GM19035 (cell line): ENCODE measurements around the gene JADE2.

Source experiments
- ATAC-seq: cut with Tn5 transposase; IDR thresholded peaks from one replicate; pipeline ENCODE4 v1.9.1; 2021; ENCODE audit not compliant: unreplicated experiment

Gene JADE2

DNA sequence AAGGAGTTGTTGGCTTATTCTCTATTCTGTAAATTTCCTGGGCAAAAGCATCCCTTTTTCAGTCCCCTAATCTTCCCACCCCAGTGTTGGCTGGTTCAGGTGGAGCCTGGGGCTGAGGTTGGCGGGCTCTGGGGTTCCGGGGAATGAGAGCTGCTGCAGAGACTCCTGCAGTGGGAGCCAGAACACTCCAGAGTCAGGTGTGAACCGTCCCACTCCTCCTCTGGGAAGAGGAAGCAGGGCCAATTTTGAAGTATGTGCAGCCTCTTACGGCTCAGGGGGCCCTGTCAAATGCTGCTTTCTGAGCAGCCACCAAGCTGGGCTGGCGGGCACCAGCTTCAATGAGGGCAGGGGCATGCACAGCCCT is 42.8 kb downstream of the JADE2 start:
- no peak for ATAC-seq

DNA sequence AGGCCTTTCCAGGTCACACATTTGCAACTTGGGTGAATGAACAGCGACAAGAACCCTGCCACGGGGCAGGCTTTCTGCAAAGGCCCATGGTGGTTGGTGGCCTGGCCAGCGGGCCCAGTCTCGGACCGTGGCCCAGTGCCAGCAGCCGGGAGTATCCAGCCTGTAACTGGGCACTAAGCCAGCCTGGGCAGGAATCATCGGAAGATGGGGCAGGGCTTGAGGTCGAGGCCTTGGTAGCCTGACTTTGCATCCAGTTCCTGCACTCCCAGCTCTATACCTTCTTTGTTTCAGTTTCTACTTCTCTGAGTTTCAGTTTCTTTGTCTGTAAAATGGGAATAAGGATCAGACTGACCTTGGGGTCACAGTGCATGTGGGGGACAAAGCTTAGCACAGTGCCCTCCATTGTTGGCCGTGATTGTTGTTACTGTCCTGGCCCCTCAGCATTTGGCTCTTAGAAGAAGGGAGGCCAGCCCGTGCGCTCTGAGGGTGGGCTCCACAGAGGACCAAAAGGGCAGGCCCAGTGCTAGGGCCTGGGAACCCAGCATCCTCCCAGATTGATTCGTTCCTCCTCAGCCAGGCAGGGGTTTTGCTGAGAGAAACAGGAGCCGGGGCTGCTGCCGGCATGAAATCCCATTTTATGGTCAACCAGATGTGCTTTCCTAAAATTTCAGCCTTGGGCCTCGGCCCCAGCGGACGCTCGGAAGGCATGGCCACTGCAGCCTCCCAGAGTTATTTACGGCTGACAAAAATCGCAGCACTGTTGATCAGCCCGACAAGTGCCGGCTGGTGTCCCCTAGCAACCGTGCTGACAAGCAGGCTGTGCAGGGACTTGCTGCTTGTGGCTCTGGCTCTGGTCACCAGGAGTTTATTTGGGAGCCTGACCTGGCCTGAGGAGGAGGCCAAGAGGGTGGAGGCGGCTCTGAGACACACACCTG is 43.6 kb downstream of the JADE2 start:
- no peak for ATAC-seq

DNA sequence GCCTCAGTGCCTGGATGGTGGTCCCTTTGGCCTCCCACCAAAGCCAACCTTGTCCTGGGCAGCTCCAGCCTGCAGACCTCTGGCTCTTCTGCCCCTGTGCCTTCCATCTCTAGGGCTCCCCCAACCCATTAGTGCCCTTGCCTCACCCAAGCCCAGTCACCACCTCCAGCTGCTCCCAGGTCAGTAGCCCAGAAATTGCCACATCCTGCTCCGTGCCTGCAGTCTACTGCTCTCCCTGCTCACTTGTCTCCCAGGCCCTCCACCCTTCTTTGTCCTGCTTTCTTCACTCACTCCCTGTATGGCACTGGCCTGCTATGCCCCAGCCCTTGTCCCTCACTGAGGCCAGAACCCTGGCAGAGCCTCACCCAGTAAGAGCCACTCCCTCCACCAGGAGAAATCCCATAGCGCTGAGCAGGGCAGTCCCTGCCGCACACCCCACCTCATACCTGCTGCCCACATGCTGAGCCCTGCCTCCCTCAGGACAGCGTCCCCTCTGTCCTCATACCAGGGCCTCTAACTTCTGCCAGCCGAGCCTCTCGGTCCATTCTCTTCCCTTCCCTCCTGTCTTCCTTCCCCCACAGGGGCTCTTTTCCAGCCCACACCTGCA is 44.4 kb downstream of the JADE2 start:
- ATAC-seq = no peak

DNA sequence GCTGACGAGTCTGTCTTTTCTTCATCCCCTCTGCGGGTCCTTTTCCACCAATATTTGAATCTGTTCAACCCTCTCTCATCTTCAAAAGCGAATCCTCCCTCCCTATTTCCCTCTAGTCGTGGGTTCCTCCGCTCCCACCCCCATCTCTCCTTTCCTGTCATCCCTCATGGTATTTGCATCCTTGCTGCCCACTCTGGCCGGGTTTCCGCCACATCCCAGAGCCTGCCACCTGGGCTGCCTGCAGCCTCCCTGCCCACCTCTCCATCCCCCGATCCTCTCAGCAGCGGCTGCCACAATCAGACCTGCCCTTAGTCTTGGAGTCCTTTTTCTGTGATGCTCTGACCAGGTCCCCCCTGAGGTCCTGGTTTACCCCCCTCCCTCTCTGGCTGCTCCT is 44.9 kb downstream of the JADE2 start:
- no peak for ATAC-seq

DNA sequence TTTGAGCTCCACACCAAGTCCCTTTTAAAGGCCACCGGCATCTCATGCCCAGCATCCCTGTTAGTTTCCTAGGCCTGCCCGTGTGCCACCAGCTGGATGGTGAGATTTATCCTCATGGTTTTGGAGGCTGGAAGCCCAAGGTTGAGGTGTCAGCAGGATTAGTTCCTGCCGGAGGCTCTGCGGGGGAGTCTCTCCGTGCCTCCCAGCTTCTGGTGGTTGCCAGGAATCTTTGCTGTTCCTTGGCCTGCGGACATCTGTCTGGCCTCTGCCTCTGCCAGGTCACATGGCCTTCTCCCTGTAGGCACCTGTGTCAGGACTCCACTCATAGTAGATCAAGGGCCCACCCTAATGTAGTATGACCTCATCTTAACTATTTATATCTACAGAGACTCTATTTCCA is 45.4 kb downstream of the JADE2 start:
- no peak for ATAC-seq

DNA sequence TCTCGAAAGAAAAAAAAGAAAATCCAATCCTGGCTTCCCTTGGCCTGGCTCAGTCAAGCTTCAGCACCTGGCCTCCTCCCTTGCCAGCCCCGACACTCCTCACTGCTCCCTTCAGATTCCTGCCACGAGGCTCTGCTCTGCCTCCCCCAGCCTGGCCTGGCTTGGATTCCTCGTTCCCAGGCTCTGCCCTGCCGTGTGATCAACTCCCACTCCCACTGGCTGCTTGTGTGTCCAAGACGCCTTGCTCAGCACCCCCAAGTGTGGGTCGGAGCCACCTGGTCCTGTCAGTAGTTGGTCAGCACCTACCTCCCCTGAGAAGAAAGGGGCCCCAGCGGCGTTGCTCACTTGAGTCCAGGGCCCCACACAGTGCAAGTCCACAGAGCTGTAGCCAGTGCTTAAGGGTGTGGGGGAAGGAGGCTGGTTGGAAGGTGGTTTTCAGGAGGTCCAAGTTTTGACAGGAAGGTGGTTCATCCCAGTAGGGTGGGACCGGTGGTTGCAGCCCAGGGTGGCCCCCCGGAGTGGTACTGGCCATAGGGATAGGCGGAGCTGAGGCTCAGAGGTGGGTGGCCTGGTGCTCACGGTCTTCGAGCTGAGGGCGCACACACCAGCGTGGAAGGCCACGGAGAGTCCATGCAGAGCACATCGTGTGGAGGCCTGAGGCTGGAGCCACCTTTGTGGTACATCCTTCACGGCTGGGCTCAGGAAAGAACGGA is 46.4 kb downstream of the JADE2 start:
- no peak for ATAC-seq

DNA sequence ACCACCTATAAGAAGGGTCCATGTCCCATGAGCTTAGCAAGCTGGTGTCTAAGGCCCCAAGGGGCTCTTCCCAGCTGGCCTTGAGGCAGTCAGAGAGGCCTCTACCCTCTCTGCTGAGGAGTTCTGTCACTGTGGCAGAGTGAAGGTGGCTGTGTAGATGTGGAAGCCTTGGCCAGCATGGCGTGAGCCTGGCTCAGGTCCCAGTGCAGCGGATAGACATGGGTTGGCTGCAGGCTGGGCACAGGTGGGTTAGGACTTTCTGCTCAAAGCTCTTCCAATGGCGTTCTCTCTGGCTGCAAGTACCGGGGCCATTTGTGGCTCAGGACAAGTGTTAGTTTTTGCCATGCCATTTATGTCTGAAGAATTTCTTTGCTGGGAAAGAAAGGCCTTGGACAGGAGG is 47.3 kb downstream of the JADE2 start:
- ATAC-seq = no peak

DNA sequence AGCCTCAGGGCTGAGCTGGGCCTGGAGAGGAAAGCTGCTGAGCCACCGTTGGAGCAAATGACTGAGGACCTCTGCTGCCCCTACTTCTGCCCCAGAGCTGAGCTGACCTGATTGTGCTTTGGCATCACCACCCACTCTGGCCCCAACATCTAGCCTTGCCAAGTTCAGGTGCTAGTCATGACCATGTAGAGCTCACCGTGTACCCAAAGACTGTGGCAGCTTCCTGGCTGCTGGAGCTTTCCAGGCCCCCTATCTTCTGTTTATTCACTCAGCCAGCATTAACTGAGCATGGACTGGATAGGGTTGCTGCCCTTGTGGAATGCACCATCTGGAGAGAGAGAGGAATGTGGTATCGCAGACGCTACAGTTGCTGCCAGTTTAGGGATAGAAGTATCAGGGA is 49.1 kb downstream of the JADE2 start:
- ATAC-seq = no peak

DNA sequence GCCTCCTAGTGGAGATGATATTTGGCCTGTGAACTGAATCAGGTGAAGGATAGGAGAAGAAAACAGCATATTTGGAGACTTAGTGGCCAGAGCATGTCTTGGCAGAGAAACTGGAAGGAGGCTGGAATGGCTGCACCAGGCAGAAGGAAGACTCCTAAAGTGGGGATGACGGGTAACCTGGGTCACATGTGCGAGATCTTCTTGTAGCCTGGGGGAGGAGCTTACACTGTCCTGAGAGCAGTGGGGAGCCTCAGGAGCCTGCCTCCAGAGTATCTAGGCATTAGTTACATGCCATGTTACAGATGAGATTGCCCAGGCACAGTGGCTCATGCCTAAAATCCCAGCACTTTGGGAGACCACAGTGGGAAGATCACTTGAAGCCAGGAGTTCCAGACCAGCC is 49.8 kb downstream of the JADE2 start:
- ATAC-seq = no peak

DNA sequence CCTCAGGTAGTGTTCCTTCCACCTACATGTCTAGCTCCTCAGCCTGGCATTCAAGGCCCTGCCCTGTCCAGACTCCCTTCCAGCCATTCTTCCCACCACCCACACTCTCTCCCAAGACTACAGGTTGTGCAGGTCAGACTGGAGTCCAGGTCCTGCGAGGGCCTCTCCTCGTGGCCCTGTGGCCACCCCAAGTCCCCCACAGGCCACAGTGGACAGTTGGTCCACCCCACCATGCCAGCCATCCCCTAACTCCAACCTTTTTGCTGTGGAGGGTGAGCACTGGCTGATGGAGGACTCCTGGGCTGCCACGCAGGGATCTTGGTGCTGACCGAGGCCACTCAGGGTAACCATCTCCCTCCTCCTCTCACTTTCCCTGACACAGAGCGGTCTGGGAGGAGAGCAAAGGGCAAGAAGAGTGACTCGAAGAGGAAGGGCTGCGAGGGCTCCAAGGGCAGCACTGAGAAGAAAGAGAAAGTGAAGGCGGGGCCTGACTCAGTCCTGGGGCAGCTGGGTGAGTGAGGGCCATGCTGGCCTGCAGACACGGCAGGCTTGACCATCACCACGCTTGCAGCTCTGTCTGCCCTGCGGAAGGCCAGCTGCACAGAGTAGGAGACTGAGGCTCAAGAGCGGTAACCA is 51.0 kb downstream of the JADE2 start:
- no peak for ATAC-seq

DNA sequence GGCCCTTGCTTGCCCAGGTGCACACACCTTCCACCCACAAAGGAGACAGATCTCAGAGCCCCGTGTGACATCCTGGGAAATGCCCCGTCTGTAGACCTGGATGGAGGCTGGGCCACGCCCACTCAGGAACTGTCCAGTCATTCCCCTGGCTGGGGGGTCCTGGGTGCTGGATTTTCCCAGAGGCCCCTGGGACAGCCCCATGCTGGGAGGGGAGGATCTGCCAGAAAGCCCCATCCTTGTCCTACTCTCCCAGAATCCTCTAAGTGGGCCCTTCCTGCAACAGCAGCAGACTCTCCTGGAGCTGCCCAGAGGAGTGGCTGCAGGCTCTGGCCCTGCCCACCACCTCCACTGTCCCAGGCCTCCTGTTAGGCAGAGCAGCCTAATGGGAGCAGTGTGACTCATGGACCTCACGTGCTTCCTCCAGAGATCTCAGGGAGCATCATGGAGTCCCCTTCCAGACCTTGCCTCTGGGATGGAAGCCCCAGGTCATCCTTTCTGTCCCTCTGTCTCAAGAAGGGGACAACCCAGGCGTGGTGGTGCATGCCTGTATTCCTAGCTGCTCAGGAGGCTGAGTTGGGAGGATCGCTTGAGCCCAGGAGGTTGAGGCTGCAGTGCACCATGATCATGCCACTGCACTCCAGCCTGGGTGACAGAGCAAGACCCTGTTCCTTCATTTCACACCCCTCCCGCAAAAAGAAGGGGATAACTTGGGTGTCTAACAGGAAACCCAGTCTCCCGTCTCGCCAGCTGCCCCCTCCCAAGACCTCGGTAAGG is 51.7 kb downstream of the JADE2 start:
- ATAC-seq = no peak

DNA sequence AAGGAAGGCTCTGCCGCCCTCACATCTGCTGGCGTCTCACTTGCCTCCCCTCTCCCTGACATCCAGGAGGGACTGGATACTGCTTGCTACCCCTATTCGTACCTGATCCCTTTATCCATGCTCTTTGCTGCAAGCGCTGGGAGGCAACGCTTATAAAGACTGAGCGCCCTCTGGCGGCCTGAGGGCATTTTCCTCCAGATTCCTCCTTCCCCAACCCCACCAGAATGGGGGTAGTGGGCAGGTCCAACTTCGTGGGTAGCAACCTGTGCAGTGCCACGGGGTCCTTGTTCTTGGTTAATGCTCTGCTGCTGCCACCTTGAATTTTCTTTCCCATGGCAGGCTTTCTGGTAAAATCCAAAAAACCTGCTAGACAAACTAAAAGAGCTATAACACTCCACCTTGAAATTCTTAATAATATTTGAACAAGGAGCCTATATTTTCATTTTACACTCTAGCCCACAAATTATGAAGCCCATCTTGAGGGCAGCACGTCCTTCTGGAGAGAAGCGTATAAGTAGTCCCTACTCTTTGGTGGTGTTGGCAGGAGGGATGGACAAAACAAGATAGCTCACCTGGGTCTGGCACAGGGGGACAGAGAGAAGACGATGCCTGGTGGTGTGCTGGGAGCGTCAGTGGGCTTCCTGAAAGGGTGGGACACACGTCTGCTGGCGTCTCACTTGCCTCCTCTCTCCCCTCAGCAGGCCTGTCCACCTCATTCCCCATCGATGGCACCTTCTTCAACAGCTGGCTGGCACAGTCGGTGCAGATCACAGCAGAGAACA is 52.5 kb downstream of the JADE2 start:
- no peak for ATAC-seq

DNA sequence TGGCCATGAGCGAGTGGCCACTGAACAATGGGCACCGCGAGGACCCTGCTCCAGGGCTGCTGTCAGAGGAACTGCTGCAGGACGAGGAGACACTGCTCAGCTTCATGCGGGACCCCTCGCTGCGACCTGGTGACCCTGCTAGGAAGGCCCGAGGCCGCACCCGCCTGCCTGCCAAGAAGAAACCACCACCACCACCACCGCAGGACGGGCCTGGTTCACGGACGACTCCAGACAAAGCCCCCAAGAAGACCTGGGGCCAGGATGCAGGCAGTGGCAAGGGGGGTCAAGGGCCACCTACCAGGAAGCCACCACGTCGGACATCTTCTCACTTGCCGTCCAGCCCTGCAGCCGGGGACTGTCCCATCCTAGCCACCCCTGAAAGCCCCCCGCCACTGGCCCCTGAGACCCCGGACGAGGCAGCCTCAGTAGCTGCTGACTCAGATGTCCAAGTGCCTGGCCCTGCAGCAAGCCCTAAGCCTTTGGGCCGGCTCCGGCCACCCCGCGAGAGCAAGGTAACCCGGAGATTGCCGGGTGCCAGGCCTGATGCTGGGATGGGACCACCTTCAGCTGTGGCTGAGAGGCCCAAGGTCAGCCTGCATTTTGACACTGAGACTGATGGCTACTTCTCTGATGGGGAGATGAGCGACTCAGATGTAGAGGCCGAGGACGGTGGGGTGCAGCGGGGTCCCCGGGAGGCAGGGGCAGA is 53.3 kb downstream of the JADE2 start:
- no peak for ATAC-seq

DNA sequence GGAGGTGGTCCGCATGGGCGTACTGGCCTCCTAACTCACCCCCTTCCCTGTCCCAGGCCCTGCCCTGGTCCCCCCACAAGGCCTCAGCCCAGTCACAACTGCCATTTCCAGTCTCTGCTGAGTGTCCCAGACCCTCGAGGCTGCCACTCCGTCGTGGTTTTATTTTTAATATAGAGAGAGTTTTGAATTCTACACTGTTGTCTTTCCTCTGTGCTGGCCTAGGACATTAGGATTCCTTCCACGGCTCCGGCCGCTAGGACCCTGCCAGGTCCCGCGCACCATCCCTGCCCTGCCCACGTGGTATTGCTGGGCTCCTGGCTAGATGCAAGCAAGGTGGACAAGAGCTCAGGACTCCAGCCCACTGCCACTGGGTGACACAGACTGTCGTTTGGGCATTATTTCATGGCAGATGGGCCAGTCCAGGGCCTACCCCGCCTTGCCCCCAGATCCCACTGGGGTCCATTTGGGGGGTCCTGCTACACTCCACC is 53.9 kb downstream of the JADE2 start:
- no peak for ATAC-seq

DNA sequence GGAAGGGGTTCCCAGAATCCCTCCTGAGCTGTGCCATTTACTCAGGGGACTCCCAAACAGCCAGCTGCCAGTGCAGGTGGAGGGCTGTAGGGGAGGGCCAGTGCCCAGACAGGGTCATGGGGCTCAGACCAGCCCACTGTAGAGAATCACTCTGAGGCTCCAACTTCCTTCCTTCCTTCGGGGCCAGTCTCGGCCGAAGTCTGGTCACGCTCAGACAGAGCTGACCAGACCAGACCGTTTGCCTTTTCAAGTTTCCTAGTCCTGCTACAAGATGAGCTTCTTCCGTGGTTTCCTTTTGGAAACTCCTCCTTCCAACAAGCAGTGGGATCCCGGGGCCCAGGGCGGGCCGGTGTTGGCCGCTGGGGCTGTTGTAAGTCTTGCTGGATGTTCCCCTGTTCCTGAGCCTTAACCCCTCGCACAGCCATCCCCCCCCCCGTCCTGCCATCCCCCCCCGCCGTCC is 54.6 kb downstream of the JADE2 start:
- no peak for ATAC-seq

DNA sequence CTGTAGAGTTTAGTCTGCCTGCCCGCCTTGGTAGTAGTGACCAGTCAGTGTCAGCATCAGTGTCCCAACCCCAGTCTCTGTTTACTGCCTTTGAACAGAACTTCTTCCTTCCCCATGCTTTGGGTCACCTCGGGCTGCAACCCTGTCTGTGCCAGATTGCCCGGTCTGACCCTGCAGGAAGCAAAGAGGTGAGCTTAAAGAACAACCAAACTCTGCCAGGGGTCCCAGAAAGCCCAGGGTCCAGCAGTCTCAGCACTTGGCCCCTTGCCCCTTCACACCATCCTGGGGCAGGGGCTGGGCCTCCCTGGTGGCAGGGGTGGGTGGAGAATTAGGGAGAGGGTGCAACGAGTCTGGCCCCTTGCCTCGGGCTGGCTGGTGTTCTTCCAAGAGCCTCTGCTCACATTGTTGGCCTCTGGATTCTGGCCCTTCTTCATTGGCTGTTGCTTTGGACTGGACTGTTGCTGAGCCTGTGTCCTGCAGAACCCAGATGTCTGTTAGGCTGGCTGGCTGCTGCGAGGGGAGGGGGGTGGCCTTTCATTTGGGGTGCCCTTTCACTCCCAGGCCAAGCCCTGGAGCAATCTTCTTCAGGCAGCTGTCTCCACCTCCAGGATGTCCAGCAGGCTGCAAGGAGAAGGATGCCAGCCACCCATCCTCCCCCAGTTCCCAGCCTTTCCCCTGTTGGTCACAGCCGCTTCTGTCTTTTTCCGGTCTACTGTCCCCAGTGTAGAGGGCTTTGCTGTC is 55.9 kb downstream of the JADE2 start:
- no peak for ATAC-seq

DNA sequence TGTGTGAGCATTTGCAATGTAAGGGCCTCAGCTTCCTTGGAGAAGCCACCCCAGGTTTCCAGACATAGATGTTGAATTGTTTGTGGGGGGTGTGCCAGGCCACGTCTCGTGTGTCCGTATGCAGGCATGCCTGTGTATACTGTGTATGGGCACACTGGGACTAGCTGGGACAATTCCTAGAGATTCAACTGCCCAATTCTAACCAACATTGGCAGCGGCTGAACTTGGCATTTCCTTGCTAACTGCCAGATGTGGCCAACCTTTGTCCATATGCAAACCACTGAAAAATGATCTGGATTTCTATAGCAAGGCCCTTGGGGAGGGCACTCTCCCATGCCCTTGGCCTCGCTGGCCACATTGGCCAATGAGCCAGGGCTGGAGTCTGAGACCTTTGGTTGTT is 56.8 kb downstream of the JADE2 start:
- no peak for ATAC-seq

DNA sequence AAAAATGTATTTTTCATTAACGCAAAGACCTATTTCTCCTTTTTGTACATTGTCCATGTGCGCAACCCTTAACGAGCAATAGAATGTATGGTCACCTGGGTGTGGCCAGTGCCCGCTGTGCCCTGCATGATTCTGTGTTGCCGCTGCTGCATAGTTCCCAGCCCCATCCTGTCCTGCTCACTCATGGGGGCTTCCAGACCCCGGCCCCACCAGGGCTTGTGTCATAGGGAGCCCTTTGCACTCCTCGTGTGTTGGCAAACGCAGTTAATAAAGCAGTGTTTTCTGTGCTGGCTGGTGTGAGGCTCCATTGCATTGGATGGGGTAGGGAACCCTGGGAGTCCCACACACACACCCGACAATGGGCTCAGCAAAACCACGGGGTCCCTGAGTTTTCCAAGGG is 57.5 kb downstream of the JADE2 start:
- no peak for ATAC-seq
